GM12878 (cell line): ENCODE measurements around the gene C21orf58. TPM values are rescaled to one million over a fixed set of nuclear protein-coding genes. Genes with fewer than 3 reads are reported as not detected.

Source experiments
- ATAC-seq: fragments of 200-7000 bp; cut with Tn5 transposase; 3 replicates; pipeline ENCODE4 v1.9.1; 2020; ENCODE audit warnings: mild to moderate bottlenecking, moderate library complexity
- BruUV-seq: library from RNA; stranded (reverse); fragments of 400-500 nt; replicated peaks from 2 replicates; lab custom pipeline; 2021; lab: Mats Ljungman, UMichigan
- CTCF ChIA-PET: fragments of 300-600 bp; sonication (Branson Sonifier 250); formaldehyde crosslinking; extraction: SDS; loops from one replicate; lab custom pipeline; 2021; ENCODE audit warnings: inconsistent platforms; lab: Yijun Ruan, JAX
- POLR2A ChIA-PET: fragments of 350-600 bp; formaldehyde crosslinking; extraction: SDS; loops from one replicate; lab custom pipeline; 2021; ENCODE audit warnings: inconsistent platforms; lab: Charles Lee
- RAD21 ChIA-PET: fragments of 300-600 bp; sonication (Branson Sonifier 250); formaldehyde crosslinking; loops from one replicate; lab custom pipeline; 2023; ENCODE audit warnings: antibody characterized with exemption; ENCODE audit not compliant: unreplicated experiment; lab: Charles Lee
- SMC1A ChIA-PET: fragments of 300-600 bp; sonication (Branson Sonifier 250); formaldehyde crosslinking; loops from one replicate; lab custom pipeline; 2023; ENCODE audit not compliant: unreplicated experiment, uncharacterized antibody; lab: Charles Lee
- DNase-seq: peaks from one replicate; pipeline ENCODE4 v3.0.0-alpha.2; 2011; ENCODE audit warnings: low read depth, low spot score
- FAIRE-seq: peaks from 3 replicates; lab custom pipeline; 2011; peaks lifted over from hg19 to GRCh38; lab: Jason Lieb, UNC
- H2AFZ ChIP-seq: 2 replicates; pipeline ENCODE4 v1.6.0; 2011; ENCODE audit warnings: low read depth, low read length, control low read depth; ENCODE audit not compliant: control insufficient read depth
- H3K27ac ChIP-seq: 2 replicates; pipeline ENCODE4 v1.5.1; 2011; ENCODE audit warnings: control low read depth; ENCODE audit not compliant: control insufficient read depth, insufficient read depth
- H3K27me3 ChIP-seq, 2 experiments: replicated peaks in 1 of 2; 2 replicates each; pipeline versions ENCODE4 v1.6.0 to v1.6.1; 2011; ENCODE audit warnings: low read length in 1 of 2; ENCODE audit not compliant: control insufficient read depth in 2 of 2, insufficient read depth in 2 of 2
- H3K36me3 ChIP-seq, 2 experiments: 2 replicates each; pipeline ENCODE4 v1.5.1; 2011; ENCODE audit warnings: low read length in 1 of 2; ENCODE audit not compliant: control insufficient read depth in 2 of 2, insufficient read depth in 2 of 2
- H3K4me1 ChIP-seq: 2 replicates; pipeline ENCODE4 v1.6.1; 2011; ENCODE audit warnings: mild to moderate bottlenecking, low read length, moderate library complexity, mixed read lengths; ENCODE audit not compliant: control insufficient read depth, insufficient read depth
- H3K4me2 ChIP-seq: 2 replicates; pipeline ENCODE4 v1.6.0; 2011; ENCODE audit warnings: control low read depth; ENCODE audit not compliant: control insufficient read depth, insufficient read depth
- H3K4me3 ChIP-seq: fragments of 200-600 bp; sonication (generic); 2 replicates; pipeline ENCODE4 v1.5.1; 2016
- H3K79me2 ChIP-seq: 2 replicates; pipeline ENCODE4 v1.6.0; 2011; ENCODE audit warnings: low read length; ENCODE audit not compliant: control insufficient read depth, insufficient read depth
- H3K9ac ChIP-seq: 2 replicates; pipeline ENCODE4 v1.8.0; 2011; ENCODE audit warnings: low read length, control low read depth, mixed read lengths; ENCODE audit not compliant: control insufficient read depth, insufficient read depth
- H3K9me3 ChIP-seq: replicated peaks from 3 replicates; pipeline ENCODE4 v1.5.1; 2011; ENCODE audit warnings: mild to moderate bottlenecking, low read length; ENCODE audit not compliant: control insufficient read depth, insufficient read depth
- H4K20me1 ChIP-seq: 2 replicates; pipeline ENCODE4 v1.6.0; 2011; ENCODE audit not compliant: control insufficient read depth, insufficient read depth
- E2F8 ChIP-seq: fragments of 450-650 bp; IDR thresholded peaks from 2 replicates; pipeline ENCODE4 v1.6.1; 2018; ENCODE audit warnings: mild to moderate bottlenecking, low read depth, moderate library complexity; ENCODE audit not compliant: partially characterized antibody
- KDM1A ChIP-seq: fragments of 200-600 bp; sonication (generic); IDR thresholded peaks from 2 replicates; pipeline ENCODE4 v1.6.1; 2016; ENCODE audit warnings: borderline replicate concordance
- RCOR1 ChIP-seq: conservative IDR thresholded peaks from 2 replicates; pipeline ENCODE4 v1.6.1; 2012; ENCODE audit warnings: low read depth, low read length, improper control_type of control experiment
- TCF12 ChIP-seq: IDR thresholded peaks from 2 replicates; pipeline ENCODE4 v1.6.1; 2011; ENCODE audit warnings: low read depth, mild to moderate bottlenecking, low read length
- ZBTB4 ChIP-seq: fragments of 450-650 bp; formaldehyde crosslinking; IDR thresholded peaks from 2 replicates; pipeline ENCODE4 v1.4.0; 2022; ENCODE audit warnings: mild to moderate bottlenecking, moderate library complexity
- WGBS: methylation state at CpG from one replicate; pipeline ENCODE4 v1.1.6; 2016; ENCODE audit warnings: low lambda C conversion rate; ENCODE audit not compliant: insufficient replicate concordance, insufficient coverage; ENCODE audit errors: missing lambda C conversion rate; 5-methylcytosine and 5-hydroxymethylcytosine counted together
- in situ Hi-C: fragments of 300-500 bp; cut with MboI; formaldehyde crosslinking; loops from 9 replicates; pipeline ENCODE4 v1.14.3; 2018; ENCODE audit warnings: mixed read lengths
- intact Hi-C: fragments of 100-400 bp; cut with micrococcal nuclease; formaldehyde crosslinking; loops from one replicate; pipeline ENCODE4 v1.14.2; 2022; ENCODE audit not compliant: unreplicated experiment
- polyA plus RNA-seq, 11 experiments: library from polyadenylated mRNA; depleted of rRNA in 4 of 11; unstranded in 6 of 11; stranded (reverse) in 5 of 11; fragments of >200 nt; fragmentation: Nextera tagmentation in 4 of 11; fragmentation: Illumina TruSeq in 1 of 11; extraction: Ambion mirVana in 4 of 11; extraction: Trizol in 1 of 11; gene quantifications; 1 replicate in 1 of 11; 2 replicates in 10 of 11; pipeline versions ENCODE4 v1.2.1 to v1.2.3, GENCODE V29; 2011 to 2016; ENCODE audit warnings: inconsistent platforms in 2 of 11, missing spikeins in 2 of 11, low read depth in 1 of 11
- total RNA-seq, 4 experiments: library from RNA; depleted of rRNA in 3 of 4; stranded (reverse); fragments of >200 nt in 3 of 4; fragmentation: Illumina TruSeq in 1 of 4; extraction: Trizol in 1 of 4; gene quantifications; 2 replicates each; pipeline versions ENCODE4 v1.2.1 to v1.2.3, GENCODE V29; 2013 to 2021

C21orf58 gene
- total and polyA plus RNA-seq, 10 of the 15 experiments (the other 5 are each of a cell fraction or from before 2014, with no cell fraction given): 1.1 to 22.3 (median 11.8) TPM

- peak overlapping the region; percentile 68; the same call in 1 of the 2 replicates for H3K4me2 ChIP-seq
- peaks cover 13% of the 10 kb centered on the region for H3K4me1 ChIP-seq
- H3K27me3 ChIP-seq: no peaks in the 10 kb centered on the region
- no TSS peak for BruUV-seq
- no peak overlapping the region for H2AFZ ChIP-seq
- ChIA-PET RAD21 (interaction anchor here (1.4 kb wide), 1 partner anchor 35 kb away, joined by 3 read pairs; the partner anchor contains the start of gene C21orf58), SMC1A (interaction anchor here (1.7 kb wide), 1 partner anchor 35 kb away, joined by 4 read pairs; no protein-coding TSS in a partner anchor), POLR2A (no interaction called here), CTCF (no interaction called here)
- H4K20me1 ChIP-seq: no peaks in the 10 kb centered on the region
- peaks cover 11% of the 10 kb centered on the region; the same call in 2 of the 3 replicates for H3K9me3 ChIP-seq
- H3K9ac ChIP-seq: peak overlapping the region; percentile 76
- TF ChIP-seq KDM1A: no peak
- TF ChIP-seq RCOR1: no peak
- no peak for TF ChIP-seq ZBTB4 (CRISPR knock-in tag)
- no peak for TF ChIP-seq E2F8
- TF ChIP-seq TCF12: no peak
- in situ Hi-C loops (no loop called here), intact Hi-C loops (loop anchor here (5.0 to 10.0 kb wide), 2 partner anchors 60 to 143 kb away; partner anchors contain the start of gene LSS)
- H3K27ac ChIP-seq: no peak overlapping the region
- DNase-seq (no peak), FAIRE-seq (no peak), ATAC-seq (no peak)
- WGBS: 93% methylated on average over 10 of the region's 10 CpGs
- peaks cover 5 to 19% of the 10 kb centered on the region in 2 experiments for H3K36me3 ChIP-seq
- H3K79me2 ChIP-seq: peaks cover 47% of the 10 kb centered on the region
- peak overlapping the region; percentile 97 for H3K4me3 ChIP-seq
Measured at GRCh38 chr21:46287541-46287940, 36.1 kb downstream of the C21orf58 start.
